GM18519 (cell line): Measurements from ENCODE around the gene CENPQ.

Source experiments
- ATAC-seq: cut with Tn5 transposase; IDR thresholded peaks from one replicate; pipeline ENCODE4 v1.9.1; 2021; ENCODE audit warnings: mild to moderate bottlenecking, moderate library complexity; ENCODE audit not compliant: unreplicated experiment, low FRiP score

CENPQ gene

GRCh38 chr6:49535795-49536194, 72.6 kb downstream of the CENPQ start:
- no peak for ATAC-seq

GRCh38 chr6:49539102-49539501, 75.9 kb downstream of the CENPQ start:
- no peak for ATAC-seq

GRCh38 chr6:49540614-49541013, 77.4 kb downstream of the CENPQ start:
- no peak for ATAC-seq

- no peak for ATAC-seq
Observed at GRCh38 chr6:49541210-49541724, 78.1 kb downstream of the CENPQ start.

- no peak for ATAC-seq
Observed at GRCh38 chr6:49541936-49542335, 78.8 kb downstream of the CENPQ start.
